GM12873 (cell line): ENCODE data around the gene ULK3.
A peak's percentile ranks its signal among the peaks of the same experiment; 100 is the strongest.

Experiments
- CTCF ChIP-seq: IDR thresholded peaks from 2 replicates; pipeline ENCODE4 v1.5.1; 2012; ENCODE audit warnings: low read depth, mild to moderate bottlenecking, moderate library complexity, low read length, control low read depth; ENCODE audit not compliant: insufficient read depth; ENCODE audit errors: missing control alignments

The ULK3 gene

DNA sequence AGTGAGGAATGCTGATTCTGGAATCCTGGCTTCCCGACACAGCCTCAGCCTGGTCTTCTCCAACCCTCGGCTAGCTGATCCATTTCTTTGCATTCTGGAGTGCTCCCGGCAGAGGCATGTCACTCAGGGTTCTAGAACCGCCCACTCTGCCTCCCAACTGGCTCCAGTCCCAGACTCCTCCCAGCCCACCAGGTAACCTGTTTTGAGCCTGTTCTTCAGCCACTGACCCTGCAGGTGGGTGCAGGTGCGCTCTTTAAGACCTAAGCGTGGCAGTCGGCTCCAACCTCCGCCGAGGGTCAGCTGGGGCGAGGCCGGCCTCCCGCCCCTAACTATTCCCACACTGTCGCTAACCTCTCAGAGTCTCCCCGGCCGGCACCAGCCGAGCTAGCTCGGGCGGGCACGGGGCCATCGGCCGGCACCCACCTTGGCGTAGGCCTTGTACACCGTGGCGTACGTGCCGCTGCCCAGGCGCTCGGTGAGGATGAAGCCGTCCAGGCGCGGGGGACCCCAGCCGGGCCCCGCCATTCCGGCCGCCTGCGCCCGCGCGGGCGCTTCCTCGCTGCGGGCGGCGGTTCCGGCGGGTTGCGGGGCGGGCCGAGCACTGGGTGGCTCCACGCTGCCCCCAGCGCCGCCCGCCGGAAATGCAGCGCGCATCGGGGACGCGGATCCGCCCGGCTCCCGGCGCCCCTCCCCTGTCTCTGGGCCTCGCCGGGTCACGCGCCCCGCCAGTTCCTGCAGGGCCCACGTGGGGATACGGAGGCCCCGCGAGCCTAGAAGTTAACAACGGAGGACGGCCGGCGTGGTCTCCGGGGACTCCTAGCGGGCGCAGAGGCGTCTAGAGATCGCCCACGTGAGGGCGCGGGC, at the start of gene ULK3:
Gene ULK3 (minus strand): TSS at position 576 of the 864 bp plus-strand sequence. CDS start 51 bp downstream, at position 525.
- TF ChIP-seq CTCF, result peak; percentile 53

DNA sequence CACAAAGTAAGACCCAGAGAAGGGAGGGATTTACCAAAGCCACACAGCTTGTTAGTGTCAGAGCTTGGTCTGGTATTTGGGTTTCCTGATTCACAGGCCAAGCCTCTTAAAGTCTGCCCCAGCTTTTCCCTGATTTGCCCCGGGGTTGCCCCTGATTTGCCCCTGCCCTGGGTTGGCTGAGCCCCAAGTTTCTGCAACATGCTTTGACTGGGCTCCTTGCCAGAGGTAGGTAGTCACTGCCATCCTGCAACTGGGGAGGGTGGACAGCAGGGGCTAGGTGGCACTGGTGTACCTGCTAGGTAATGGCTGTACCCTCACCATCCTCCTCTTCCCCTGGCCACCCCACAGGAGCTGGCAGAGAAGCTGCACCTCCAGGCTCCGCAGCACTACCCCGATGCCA, 49.4 kb upstream of the ULK3 start:
- TF ChIP-seq CTCF, result no peak

DNA sequence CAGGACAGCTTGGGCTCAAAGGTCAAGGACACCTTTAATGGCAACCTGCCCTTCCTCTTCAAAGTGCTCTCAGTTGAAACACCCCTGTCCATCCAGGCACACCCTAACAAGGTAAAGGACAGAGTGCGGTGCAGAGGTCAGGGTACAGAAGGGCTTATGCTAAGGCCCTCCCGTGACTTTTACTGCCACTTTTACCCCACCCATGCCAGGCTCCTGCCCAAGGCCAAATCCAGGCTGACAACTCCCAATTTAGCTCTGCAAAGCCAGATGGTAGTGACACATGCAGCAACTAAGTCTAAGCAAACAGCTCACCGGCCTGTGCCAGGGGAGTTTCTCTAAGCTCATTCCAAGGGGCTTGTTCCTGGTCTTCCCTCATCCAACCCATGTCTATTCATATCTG, 48.5 kb upstream of the ULK3 start:
- no peak for TF ChIP-seq CTCF

DNA sequence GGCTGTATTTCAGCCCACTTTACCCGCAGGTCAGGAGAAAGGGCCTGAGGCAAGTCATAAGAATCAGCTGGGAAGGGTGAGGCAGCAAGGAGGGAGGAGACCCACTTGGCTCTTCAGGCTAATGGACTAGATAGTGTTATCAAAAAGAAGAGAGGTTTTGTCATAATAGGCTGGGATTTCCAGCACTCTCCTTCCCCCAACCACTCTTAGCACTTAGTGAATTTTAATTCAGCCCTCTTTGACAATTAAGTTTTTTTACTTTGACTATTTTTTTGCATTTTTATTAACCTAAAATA, 47.7 kb upstream of the ULK3 start:
- no peak for TF ChIP-seq CTCF

GRCh38 chr15:74889883-74890664, 47.1 kb upstream of the ULK3 start, which contains the start of gene MPI:
Gene MPI (plus strand): TSS chr15:74890042. CDS start chr15:74890074, 32 bp downstream.
- no peak for TF ChIP-seq CTCF

DNA sequence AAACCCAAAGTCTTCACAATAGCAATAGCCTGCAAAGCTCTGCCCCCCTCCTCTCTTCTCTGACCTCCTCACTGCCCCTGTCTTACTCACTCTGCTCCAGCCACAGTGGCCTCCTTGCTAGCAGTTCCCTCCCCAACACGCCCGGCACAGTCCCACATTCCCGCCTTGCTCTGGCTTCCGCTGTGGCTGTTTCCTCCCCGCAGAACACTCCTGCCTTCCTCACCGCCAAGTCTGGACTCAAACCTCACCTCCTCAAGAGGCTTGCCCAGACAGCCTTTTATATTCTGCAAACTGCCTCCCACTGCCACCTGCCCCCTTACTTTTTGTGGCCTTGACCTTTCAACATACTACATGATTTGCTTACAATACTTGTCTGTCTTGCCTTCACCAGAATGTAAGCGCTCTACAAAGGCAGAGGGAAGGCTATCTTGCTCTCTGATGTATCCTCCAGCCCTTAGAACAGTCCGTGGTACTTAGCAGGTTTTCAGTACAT, 46.5 kb upstream of the ULK3 start:
- TF ChIP-seq CTCF, result no peak

- no peak for TF ChIP-seq CTCF
These were observed 45.8 kb upstream of the ULK3 start for GRCh38 chr15:74888716-74889115.
